ENCODE results near the gene OLFM2. TPM values are rescaled to one million over a fixed set of nuclear protein-coding genes. Genes with fewer than 3 reads are reported as not detected.

OLFM2 gene
- total RNA-seq, 1 experiment from 2014 or later: 75.6 TPM

- H3K4me1 Mint-ChIP-seq: peaks cover 7 to 12% of the 10 kb centered on the region in 2 experiments
- Histone ChIP-seq H2AK5ac (ENCODE audit: insufficient read length, low read length) (no peak overlapping the region), H3K79me2 (ENCODE audit: insufficient read depth, low read length) (no peaks in the 10 kb centered on the region), H3K4ac (ENCODE audit: low read depth, low read length) (no peak overlapping the region), H2BK5ac (ENCODE audit: insufficient read length, low read length) (no peak overlapping the region), H4K8ac (replicated peaks; ENCODE audit: insufficient read length, low read depth, low read length) (no peak overlapping the region), H3K9me3 (ENCODE audit: control insufficient read depth, low read depth, low read length) (no peaks in the 10 kb centered on the region), H3K23ac (ENCODE audit: insufficient read length, low read depth, low read length) (no peak overlapping the region), H3K4me1 (ENCODE audit: insufficient read depth, low read length) (no peaks in the 10 kb centered on the region), H2BK15ac (ENCODE audit: low read depth, low read length) (no peak overlapping the region), H2BK12ac (ENCODE audit: insufficient read length, low read depth, low read length) (no peak overlapping the region), H2BK120ac (ENCODE audit: low read depth, low read length, poor library complexity, severe bottlenecking) (no peak overlapping the region), H3K18ac (ENCODE audit: insufficient read length, low read depth, low read length) (no peak overlapping the region), H3K4me2 (ENCODE audit: insufficient read depth, insufficient read length, low read length) (no peak overlapping the region), H2AFZ (ENCODE audit: low read length) (no peak overlapping the region), H3T11ph (ENCODE audit: low read length) (no peak overlapping the region), H3K56ac (ENCODE audit: insufficient read length, low read depth, low read length) (no peak overlapping the region), H3K23me2 (ENCODE audit: insufficient read length, low read depth, low read length, poor library complexity, severe bottlenecking) (no peaks in the 10 kb centered on the region), H4K20me1 (ENCODE audit: control insufficient read depth, insufficient read depth, insufficient read length) (no peaks in the 10 kb centered on the region), H4K91ac (ENCODE audit: insufficient read length, low read depth, low read length) (no peak overlapping the region), H3K9ac (ENCODE audit: extremely low read depth, insufficient read length, low read length) (no peak overlapping the region), H3K27me3 (ENCODE audit: insufficient read depth, low read length) (peaks cover 2% of the 10 kb centered on the region; the same call in 1 of the 2 replicates), H3K14ac (ENCODE audit: insufficient read depth, low read length) (no peak overlapping the region), H2BK20ac (ENCODE audit: low read depth, low read length, poor library complexity, severe bottlenecking) (no peak overlapping the region), H3K27ac (ENCODE audit: insufficient read length, low read depth, low read length) (no peak overlapping the region), H3K79me1 (ENCODE audit: insufficient read depth, low read depth, low read length, poor library complexity, severe bottlenecking) (no peaks in the 10 kb centered on the region), H4K5ac (ENCODE audit: insufficient read length, low read depth, low read length) (no peak overlapping the region)
- no peak for TF ChIP-seq CTCF (conservative IDR thresholded peaks at IDR 0.05)
- no peaks in the 10 kb centered on the region; a peak in 1 of 5 replicates for H3K9me3 Mint-ChIP-seq
- no peak overlapping the region for H3K4me3 Mint-ChIP-seq
- H3K27me3 Mint-ChIP-seq (ENCODE audit: low read depth): peaks cover 59% of the 10 kb centered on the region
- H3K36me3 Mint-ChIP-seq (ENCODE audit: insufficient read depth in 1 of 3, low read depth in 3 of 3): no peaks in the 10 kb centered on the region; a peak in 2 of 7 replicates
- no peak overlapping the region; a peak in 1 of 7 replicates for H3K27ac Mint-ChIP-seq
- no CpG with 5 or more reads among the region's 8 CpGs for WGBS (ENCODE audit: extremely low coverage, insufficient read length, low lambda C conversion rate)
- DNase-seq: no peak
These were observed 32.7 kb upstream of the OLFM2 start for GRCh38 chr19:9968820-9969687.
